SK-N-SH (cell line): ENCODE measurements around the gene MAPK9. TPM values are rescaled to one million over a fixed set of nuclear protein-coding genes. Genes with fewer than 3 reads are reported as not detected.

ENCODE experiments used
- CTCF ChIA-PET: fragments of 300-600, 350-600 bp; formaldehyde crosslinking; extraction: SDS; loops from one replicate; lab custom pipeline; 2021; lab: Yijun Ruan, JAX
- POLR2A ChIA-PET: fragments of 350-600 bp; sonication (Branson Sonifier 250); formaldehyde crosslinking; extraction: SDS; loops from one replicate; lab custom pipeline; 2020; ENCODE audit warnings: antibody characterized with exemption, inconsistent platforms; lab: Yijun Ruan, JAX
- DNase-seq: peaks from one replicate; pipeline ENCODE4 v3.0.0; 2012
- H2AFZ ChIP-seq: fragments of 200-600 bp; sonication (generic); 2 replicates; pipeline ENCODE4 v1.8.1; 2016; ENCODE audit warnings: antibody characterized with exemption, mild to moderate bottlenecking, low read depth
- H3F3A ChIP-seq: fragments of 200-600 bp; sonication (generic); replicated peaks from 2 replicates; pipeline ENCODE3; 2016; ENCODE audit warnings: antibody characterized with exemption, mild to moderate bottlenecking; ENCODE audit not compliant: insufficient read depth
- H3K27ac ChIP-seq, 2 experiments: fragments of 200-500 bp in 1 of 2; fragments of 200-600 bp in 1 of 2; sonication (Bioruptor generic) in 1 of 2; sonication (generic), shearing (Covaris generic) in 1 of 2; 2 replicates each; pipeline versions ENCODE4 v1.5.1 to v1.6.1; 2014 to 2016; ENCODE audit warnings: low read depth in 2 of 2, inconsistent platforms in 1 of 2, low read length in 1 of 2, mild to moderate bottlenecking in 1 of 2, mixed read lengths in 1 of 2
- H3K27me3 ChIP-seq: fragments of 200-600 bp; sonication (generic), shearing (Covaris generic); 2 replicates; pipeline ENCODE4 v1.6.1; 2016; ENCODE audit warnings: mixed run types; ENCODE audit not compliant: insufficient read depth
- H3K36me3 ChIP-seq, 2 experiments: fragments of 200-500 bp in 1 of 2; fragments of 200-600 bp in 1 of 2; sonication (Bioruptor generic) in 1 of 2; sonication (generic) in 1 of 2; replicated peaks in 1 of 2; 2 replicates each; pipeline versions ENCODE3 to v1.5.1; 2014 to 2016; ENCODE audit warnings: low read length in 1 of 2, mild to moderate bottlenecking in 1 of 2; ENCODE audit not compliant: insufficient read depth in 2 of 2, control insufficient read depth in 1 of 2
- H3K4me1 ChIP-seq, 2 experiments: fragments of 200-500 bp in 1 of 2; fragments of 200-600 bp in 1 of 2; sonication (Bioruptor generic) in 1 of 2; sonication (generic), shearing (Covaris generic) in 1 of 2; 2 replicates each; pipeline versions ENCODE4 v1.5.1 to v1.6.1; 2014 to 2016; ENCODE audit warnings: low read depth in 1 of 2, low read length in 1 of 2, mixed run types in 1 of 2; ENCODE audit not compliant: insufficient read depth in 2 of 2, control insufficient read depth in 1 of 2
- H3K4me2 ChIP-seq: fragments of 200-600 bp; sonication (generic), shearing (Covaris generic); 2 replicates; pipeline ENCODE4 v1.6.1; 2017; ENCODE audit warnings: mixed run types
- H3K4me3 ChIP-seq, 2 experiments: fragments of 200-500 bp in 1 of 2; fragments of 200-600 bp in 1 of 2; sonication (Bioruptor generic) in 1 of 2; sonication (generic), shearing (Covaris generic) in 1 of 2; 2 replicates each; pipeline versions ENCODE4 v1.5.1 to v1.8.1; 2014 to 2016; ENCODE audit warnings: low read depth in 2 of 2, inconsistent platforms in 1 of 2, low read length in 1 of 2, mild to moderate bottlenecking in 1 of 2, mixed read lengths in 1 of 2, moderate library complexity in 1 of 2
- H3K79me2 ChIP-seq: fragments of 200-600 bp; sonication (generic); 2 replicates; pipeline ENCODE4 v1.8.1; 2017; ENCODE audit warnings: mild to moderate bottlenecking; ENCODE audit not compliant: insufficient read depth
- H3K9ac ChIP-seq: fragments of 200-600 bp; sonication (generic); 2 replicates; pipeline ENCODE4 v1.6.1; 2017; ENCODE audit warnings: mixed run types
- H3K9me2 ChIP-seq: fragments of 200-600 bp; sonication (generic); 2 replicates; pipeline ENCODE4 v1.6.1; 2017; ENCODE audit warnings: mixed run types
- H3K9me3 ChIP-seq: fragments of 200-600 bp; sonication (generic); 2 replicates; pipeline ENCODE4 v1.6.1; 2017; ENCODE audit warnings: mixed run types, mild to moderate bottlenecking, moderate library complexity
- H4K20me1 ChIP-seq: fragments of 200-600 bp; sonication (generic); 2 replicates; pipeline ENCODE4 v1.6.1; 2017; ENCODE audit warnings: mild to moderate bottlenecking, mixed run types; ENCODE audit not compliant: insufficient read depth
- ELF1 ChIP-seq: IDR thresholded peaks from 2 replicates; pipeline ENCODE4 v1.4.0; 2012
- EP300 ChIP-seq, 2 experiments: IDR thresholded peaks; 2 replicates each; pipeline versions ENCODE4 v1.4.0 to v1.6.1; 2012; ENCODE audit warnings: borderline replicate concordance in 1 of 2, low read depth in 1 of 2, low read length in 1 of 2
- EZH2phosphoT487 ChIP-seq: fragments of 200-600 bp; sonication (generic); IDR thresholded peaks from 2 replicates; pipeline ENCODE4 v1.6.1; 2017; ENCODE audit warnings: low read depth, mixed run types, mild to moderate bottlenecking, antibody characterized with exemption, moderate library complexity, borderline replicate concordance
- FOXJ3 ChIP-seq: sonication (generic); formaldehyde crosslinking; IDR thresholded peaks from 2 replicates; pipeline ENCODE4 v1.5.1; 2020; ENCODE audit warnings: mild to moderate bottlenecking, missing genetic modification reagents
- FOXM1 ChIP-seq: IDR thresholded peaks from 2 replicates; pipeline ENCODE4 v1.4.0; 2012; ENCODE audit warnings: low read depth, mild to moderate bottlenecking
- GABPA ChIP-seq: IDR thresholded peaks from 2 replicates; pipeline ENCODE4 v1.4.0; 2012; ENCODE audit warnings: low read depth, mild to moderate bottlenecking
- GATA2 ChIP-seq: sonication (generic); formaldehyde crosslinking; IDR thresholded peaks from 2 replicates; pipeline ENCODE4 v1.5.0; 2020; ENCODE audit warnings: mild to moderate bottlenecking, missing genetic modification reagents
- NRF1 ChIP-seq: IDR thresholded peaks from 2 replicates; pipeline ENCODE4 v1.6.1; 2012; ENCODE audit warnings: low read depth, mild to moderate bottlenecking, low read length
- RAD21 ChIP-seq: IDR thresholded peaks from 2 replicates; pipeline ENCODE4 v1.6.1; 2012; ENCODE audit warnings: mild to moderate bottlenecking, low read length
- SIN3A ChIP-seq: IDR thresholded peaks from 2 replicates; pipeline ENCODE4 v1.6.1; 2012; ENCODE audit warnings: low read depth, mild to moderate bottlenecking, low read length, moderate library complexity, borderline replicate concordance
- SMC3 ChIP-seq: IDR thresholded peaks from 2 replicates; pipeline ENCODE4 v1.6.1; 2012; ENCODE audit warnings: low read depth, low read length, improper control_type of control experiment
- TAF1 ChIP-seq: IDR thresholded peaks from 2 replicates; pipeline ENCODE4 v1.6.1; 2012; ENCODE audit warnings: low read depth, mild to moderate bottlenecking, low read length, moderate library complexity, borderline replicate concordance
- TEAD4 ChIP-seq: IDR thresholded peaks from 2 replicates; pipeline ENCODE4 v1.4.0; 2012; ENCODE audit warnings: mild to moderate bottlenecking, borderline replicate concordance; ENCODE audit not compliant: insufficient read depth
- YY1 ChIP-seq: IDR thresholded peaks from 2 replicates; pipeline ENCODE4 v1.4.0; 2012; ENCODE audit warnings: low read depth, mild to moderate bottlenecking
- ZBTB33 ChIP-seq: IDR thresholded peaks from 2 replicates; pipeline ENCODE4 v1.4.0; 2012; ENCODE audit warnings: low read depth, borderline replicate concordance
- WGBS: methylation state at CpG from one replicate; pipeline ENCODE4 v1.1.6; 2017; ENCODE audit warnings: low lambda C conversion rate; 5-methylcytosine and 5-hydroxymethylcytosine counted together
- polyA plus RNA-seq, 3 experiments: library from polyadenylated mRNA; depleted of rRNA; stranded (reverse); fragments of >200 nt; gene quantifications; 2 replicates each; pipeline ENCODE4 v1.2.3, GENCODE V29; 2012
- TF ChIP-seq, protein P1 (sequence below): IDR thresholded peaks from 2 replicates; pipeline ENCODE4 v1.4.0; 2012; ENCODE audit warnings: low read depth

MAPK9 gene
- polyA plus RNA-seq, 1 of the 3 experiments (the other 2 are of a cell fraction), result 23.9 TPM

GRCh38 chr5:180199390-180199789 lies 92.5 kb downstream of the MAPK9 start:
- H3K9me3 ChIP-seq, result no peaks in the 10 kb centered on the region
- H3F3A ChIP-seq, result no peaks in the 10 kb centered on the region
- no peak overlapping the region for H2AFZ ChIP-seq
- DNase-seq, result no peak
- H3K4me3 ChIP-seq, result no peak overlapping the region
- no peaks in the 10 kb centered on the region for H3K36me3 ChIP-seq
- H3K27ac ChIP-seq, result no peak overlapping the region
- 70% methylated on average over 8 of the region's 8 CpGs for WGBS
- no peak overlapping the region for H3K4me2 ChIP-seq
- H4K20me1 ChIP-seq, result no peaks in the 10 kb centered on the region
- CTCF ChIA-PET, result interaction anchor here (0.6 to 4.2 kb wide), 4 partner anchors 12 to 436 kb away, joined by 3 to 14 read pairs (median 8); no protein-coding TSS in a partner anchor
- H3K9me2 ChIP-seq, result no peaks in the 10 kb centered on the region
- H3K79me2 ChIP-seq, result no peaks in the 10 kb centered on the region
- TF ChIP-seq NRF1 (no peak), SIN3A (no peak), FOXJ3 (CRISPR knock-in tag) (no peak)
- no peaks in the 10 kb centered on the region for H3K27me3 ChIP-seq
- no peak overlapping the region for H3K9ac ChIP-seq
- H3K4me1 ChIP-seq, result no peaks in the 10 kb centered on the region
- POLR2A ChIA-PET, result no interaction called here

DNA sequence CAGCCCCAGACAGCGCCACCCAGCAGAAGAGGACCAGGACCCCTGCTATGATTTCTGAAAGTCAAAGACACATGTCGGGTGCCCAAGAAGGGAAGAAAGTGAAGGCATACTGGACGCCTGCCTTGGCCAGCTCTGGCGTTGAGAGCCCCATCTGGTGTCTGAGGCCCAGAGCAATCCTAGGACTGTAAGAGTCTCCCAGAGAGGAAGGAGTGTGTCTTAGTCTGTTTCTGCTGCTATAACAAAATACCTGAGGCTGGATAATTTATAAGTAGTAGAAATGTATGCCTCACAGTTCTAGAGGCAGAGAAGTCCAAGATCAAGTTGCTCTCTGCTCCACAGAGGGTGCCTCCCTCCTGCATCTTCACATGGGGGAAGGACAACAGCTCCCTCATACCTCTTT lies 93.7 kb downstream of the MAPK9 start:
- H3K9me2 ChIP-seq, result no peaks in the 10 kb centered on the region
- no peak for DNase-seq
- H3K9me3 ChIP-seq, result no peaks in the 10 kb centered on the region
- H3K4me3 ChIP-seq, result no peak overlapping the region
- ChIA-PET CTCF (interaction anchor here (0.6 to 4.2 kb wide), 3 partner anchors 11 to 92 kb away, joined by 3 to 16 read pairs (median 14); partner anchors contain the start of gene RASGEF1C), POLR2A (no interaction called here)
- TF ChIP-seq, protein P1, sequence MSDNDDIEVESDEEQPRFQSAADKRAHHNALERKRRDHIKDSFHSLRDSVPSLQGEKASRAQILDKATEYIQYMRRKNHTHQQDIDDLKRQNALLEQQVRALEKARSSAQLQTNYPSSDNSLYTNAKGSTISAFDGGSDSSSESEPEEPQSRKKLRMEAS, result no peak
- TF ChIP-seq TEAD4 (no peak), GATA2 (CRISPR knock-in tag) (no peak)
- H3K36me3 ChIP-seq, result no peaks in the 10 kb centered on the region
- H3K4me2 ChIP-seq, result no peak overlapping the region
- H2AFZ ChIP-seq, result no peak overlapping the region
- H3K79me2 ChIP-seq, result no peaks in the 10 kb centered on the region
- H3F3A ChIP-seq, result no peaks in the 10 kb centered on the region
- no peaks in the 10 kb centered on the region for H3K4me1 ChIP-seq
- 62% methylated on average over 4 of the region's 4 CpGs for WGBS
- H4K20me1 ChIP-seq, result no peaks in the 10 kb centered on the region
- no peak overlapping the region for H3K27ac ChIP-seq
- H3K9ac ChIP-seq, result no peak overlapping the region
- no peaks in the 10 kb centered on the region for H3K27me3 ChIP-seq

GRCh38 chr5:180197016-180197702 lies 94.7 kb downstream of the MAPK9 start:
- DNase-seq, result no peak
- CTCF ChIA-PET, result interaction anchor here (0.8 to 2.6 kb wide), 3 partner anchors 12 to 274 kb away, joined by 3 to 16 read pairs (median 3); partner anchors contain the start of gene RASGEF1C

More at GRCh38 chr5:180197016-180197702, 94.7 kb downstream of the MAPK9 start:
- Histone ChIP-seq H3K4me1 (no peaks in the 10 kb centered on the region), H3K27me3 (no peaks in the 10 kb centered on the region), H3K36me3 (no peaks in the 10 kb centered on the region), H3K79me2 (no peaks in the 10 kb centered on the region), H3F3A (no peaks in the 10 kb centered on the region), H3K9ac (no peak overlapping the region), H3K9me3 (no peaks in the 10 kb centered on the region), H2AFZ (no peak overlapping the region), H3K4me3 (no peak overlapping the region), H4K20me1 (no peaks in the 10 kb centered on the region), H3K9me2 (no peaks in the 10 kb centered on the region), H3K4me2 (no peak overlapping the region), H3K27ac (no peak overlapping the region)
- POLR2A ChIA-PET, result no interaction called here
- WGBS, result 50% methylated on average over 8 of the region's 14 CpGs
- TF ChIP-seq RAD21 (no peak), ZBTB33 (no peak), ELF1 (no peak), FOXM1 (no peak), EP300 (IDR thresholded peaks at IDR 0.05; ENCODE audit: borderline replicate concordance in 1 of 2, low read depth in 1 of 2, low read length in 1 of 2) (no peak), TAF1 (no peak), GATA2 (CRISPR knock-in tag) (no peak), EZH2phosphoT487 (no peak), SMC3 (no peak), YY1 (no peak), TEAD4 (no peak), SIN3A (no peak), FOXJ3 (CRISPR knock-in tag) (no peak), GABPA (no peak)
